ENCODE data around the gene MPZL1.

The MPZL1 gene

GRCh38 chr1:167704715-167705114, 17.1 kb upstream of the MPZL1 start:
- Mint-ChIP-seq H3K27ac (no peak overlapping the region), H3K36me3 (ENCODE audit: low read depth) (peaks cover 83% of the 10 kb centered on the region), H3K9me3 (no peaks in the 10 kb centered on the region), H3K27me3 (peaks cover 4% of the 10 kb centered on the region), H3K4me1 (ENCODE audit: low read depth) (peaks cover 11% of the 10 kb centered on the region), H3K4me3 (no peak overlapping the region)
- intact Hi-C loops (cut with micrococcal nuclease) = no loop called here

- H3K4me3 Mint-ChIP-seq = no peak overlapping the region
- H3K27me3 Mint-ChIP-seq = peaks cover 4% of the 10 kb centered on the region
- no peak overlapping the region for H3K27ac Mint-ChIP-seq
- H3K36me3 Mint-ChIP-seq (ENCODE audit: low read depth) = peaks cover 78% of the 10 kb centered on the region
- H3K4me1 Mint-ChIP-seq (ENCODE audit: low read depth) = peaks cover 11% of the 10 kb centered on the region
- H3K9me3 Mint-ChIP-seq = no peaks in the 10 kb centered on the region
- intact Hi-C loops (cut with micrococcal nuclease) = no loop called here
These were observed 16.5 kb upstream of the MPZL1 start for GRCh38 chr1:167705250-167705649.

GRCh38 chr1:167706363-167706762, 15.4 kb upstream of the MPZL1 start:
- no peak overlapping the region for H3K27ac Mint-ChIP-seq
- H3K4me1 Mint-ChIP-seq (ENCODE audit: low read depth) = peaks cover 11% of the 10 kb centered on the region
- H3K27me3 Mint-ChIP-seq = peaks cover 4% of the 10 kb centered on the region
- H3K9me3 Mint-ChIP-seq = no peaks in the 10 kb centered on the region
- intact Hi-C loops (cut with micrococcal nuclease) = no loop called here
- peaks cover 67% of the 10 kb centered on the region for H3K36me3 Mint-ChIP-seq (ENCODE audit: low read depth)
- no peak overlapping the region for H3K4me3 Mint-ChIP-seq

GRCh38 chr1:167706931-167707877, 14.6 kb upstream of the MPZL1 start:
- no peaks in the 10 kb centered on the region for H3K9me3 Mint-ChIP-seq
- no peak overlapping the region for H3K27ac Mint-ChIP-seq
- intact Hi-C loops (cut with micrococcal nuclease) = no loop called here

GRCh38 chr1:167707942-167708341, 13.8 kb upstream of the MPZL1 start:
- peaks cover 51% of the 10 kb centered on the region for H3K36me3 Mint-ChIP-seq (ENCODE audit: low read depth)
- intact Hi-C loops (cut with micrococcal nuclease) = no loop called here
- H3K27me3 Mint-ChIP-seq = peaks cover 8% of the 10 kb centered on the region
- no peak overlapping the region for H3K4me3 Mint-ChIP-seq
- peaks cover 11% of the 10 kb centered on the region for H3K4me1 Mint-ChIP-seq (ENCODE audit: low read depth)
- H3K9me3 Mint-ChIP-seq = no peaks in the 10 kb centered on the region
- H3K27ac Mint-ChIP-seq = no peak overlapping the region

More at GRCh38 chr1:167706931-167707877, 14.6 kb upstream of the MPZL1 start:
- no peak overlapping the region for H3K4me3 Mint-ChIP-seq
- H3K27me3 Mint-ChIP-seq = peaks cover 4% of the 10 kb centered on the region
- H3K36me3 Mint-ChIP-seq (ENCODE audit: low read depth) = peaks cover 58% of the 10 kb centered on the region
- H3K4me1 Mint-ChIP-seq (ENCODE audit: low read depth) = peaks cover 11% of the 10 kb centered on the region

- H3K4me1 Mint-ChIP-seq (ENCODE audit: low read depth) = peaks cover 21% of the 10 kb centered on the region
- H3K27ac Mint-ChIP-seq = peak overlapping the region; percentile 22
- intact Hi-C loops (cut with micrococcal nuclease) = no loop called here
- H3K4me3 Mint-ChIP-seq = no peak overlapping the region
- no peaks in the 10 kb centered on the region for H3K9me3 Mint-ChIP-seq
- H3K27me3 Mint-ChIP-seq = peaks cover 19% of the 10 kb centered on the region
- peaks cover 46% of the 10 kb centered on the region for H3K36me3 Mint-ChIP-seq (ENCODE audit: low read depth)
These were observed 12.8 kb upstream of the MPZL1 start for GRCh38 chr1:167708940-167709389.

- peaks cover 38% of the 10 kb centered on the region for H3K36me3 Mint-ChIP-seq (ENCODE audit: low read depth)
- intact Hi-C loops (cut with micrococcal nuclease) = loop anchor here (10.0 kb wide), 1 partner anchor 256 kb away; no protein-coding TSS in a partner anchor
- H3K4me1 Mint-ChIP-seq (ENCODE audit: low read depth) = peaks cover 39% of the 10 kb centered on the region
- no peaks in the 10 kb centered on the region for H3K9me3 Mint-ChIP-seq
- no peak overlapping the region for H3K27ac Mint-ChIP-seq
- no peak overlapping the region for H3K4me3 Mint-ChIP-seq
- peaks cover 21% of the 10 kb centered on the region for H3K27me3 Mint-ChIP-seq
These were observed 10.9 kb upstream of the MPZL1 start for GRCh38 chr1:167710836-167711235.

GRCh38 chr1:167711797-167712196, 10.0 kb upstream of the MPZL1 start:
- no peak overlapping the region for H3K27ac Mint-ChIP-seq
- peaks cover 28% of the 10 kb centered on the region for H3K36me3 Mint-ChIP-seq (ENCODE audit: low read depth)
- H3K27me3 Mint-ChIP-seq = peaks cover 21% of the 10 kb centered on the region
- no peaks in the 10 kb centered on the region for H3K9me3 Mint-ChIP-seq
- no peak overlapping the region for H3K4me3 Mint-ChIP-seq
- peaks cover 43% of the 10 kb centered on the region for H3K4me1 Mint-ChIP-seq (ENCODE audit: low read depth)
- intact Hi-C loops (cut with micrococcal nuclease) = loop anchor here (10.0 kb wide), 1 partner anchor 257 kb away; no protein-coding TSS in a partner anchor

GRCh38 chr1:167713330-167714081, 8.3 kb upstream of the MPZL1 start:
- peak overlapping the region; percentile 99 for H3K4me3 Mint-ChIP-seq
- peaks cover 21% of the 10 kb centered on the region for H3K27me3 Mint-ChIP-seq
- peaks cover 51% of the 10 kb centered on the region for H3K4me1 Mint-ChIP-seq (ENCODE audit: low read depth)
- no peaks in the 10 kb centered on the region for H3K9me3 Mint-ChIP-seq
- peaks cover 16% of the 10 kb centered on the region for H3K36me3 Mint-ChIP-seq (ENCODE audit: low read depth)
- H3K27ac Mint-ChIP-seq = peak overlapping the region; percentile 95
- intact Hi-C loops (cut with micrococcal nuclease) = loop anchor here (10.0 kb wide), 1 partner anchor 259 kb away; no protein-coding TSS in a partner anchor

GRCh38 chr1:167714098-167714438, 7.7 kb upstream of the MPZL1 start:
- Mint-ChIP-seq H3K36me3 (ENCODE audit: low read depth) (peaks cover 16% of the 10 kb centered on the region), H3K4me1 (ENCODE audit: low read depth) (peaks cover 48% of the 10 kb centered on the region), H3K4me3 (peak overlapping the region; percentile 99), H3K27ac (peak overlapping the region; percentile 95), H3K9me3 (no peaks in the 10 kb centered on the region), H3K27me3 (peaks cover 20% of the 10 kb centered on the region)
- intact Hi-C loops (cut with micrococcal nuclease) = loop anchor here (10.0 kb wide), 1 partner anchor 259 kb away; no protein-coding TSS in a partner anchor

GRCh38 chr1:167714439-167715156, 7.2 kb upstream of the MPZL1 start:
- Mint-ChIP-seq H3K4me3 (peak overlapping the region; percentile 99), H3K36me3 (ENCODE audit: low read depth) (peaks cover 16% of the 10 kb centered on the region), H3K27me3 (peaks cover 22% of the 10 kb centered on the region), H3K4me1 (ENCODE audit: low read depth) (peaks cover 50% of the 10 kb centered on the region), H3K27ac (peak overlapping the region; percentile 95), H3K9me3 (no peaks in the 10 kb centered on the region)
- intact Hi-C loops (cut with micrococcal nuclease) = loop anchor here (5.0 to 10.0 kb wide), 2 partner anchors 223 to 260 kb away; partner anchors contain the start of genes DCAF6 and MPC2

GRCh38 chr1:167715157-167715999, 6.4 kb upstream of the MPZL1 start:
- Mint-ChIP-seq H3K4me1 (ENCODE audit: low read depth) (peaks cover 54% of the 10 kb centered on the region), H3K9me3 (no peaks in the 10 kb centered on the region), H3K36me3 (ENCODE audit: low read depth) (peaks cover 16% of the 10 kb centered on the region)

GRCh38 chr1:167716000-167716271, 5.8 kb upstream of the MPZL1 start:
- intact Hi-C loops (cut with micrococcal nuclease) = loop anchor here (5.0 to 10.0 kb wide), 2 partner anchors 221 to 261 kb away; partner anchors contain the start of genes DCAF6 and MPC2
- H3K36me3 Mint-ChIP-seq (ENCODE audit: low read depth) = peaks cover 16% of the 10 kb centered on the region
- H3K27ac Mint-ChIP-seq = peak overlapping the region; percentile 95
- H3K4me3 Mint-ChIP-seq = peak overlapping the region; percentile 99
- H3K27me3 Mint-ChIP-seq = peaks cover 22% of the 10 kb centered on the region
- no peaks in the 10 kb centered on the region for H3K9me3 Mint-ChIP-seq
- H3K4me1 Mint-ChIP-seq (ENCODE audit: low read depth) = peaks cover 58% of the 10 kb centered on the region

More at GRCh38 chr1:167715157-167715999, 6.4 kb upstream of the MPZL1 start:
- intact Hi-C loops (cut with micrococcal nuclease) = loop anchor here (5.0 to 10.0 kb wide), 2 partner anchors 222 to 261 kb away; partner anchors contain the start of genes DCAF6 and MPC2
- peak overlapping the region; percentile 95 for H3K27ac Mint-ChIP-seq
- H3K27me3 Mint-ChIP-seq = peaks cover 22% of the 10 kb centered on the region
- H3K4me3 Mint-ChIP-seq = peak overlapping the region; percentile 99
